Measurements from ENCODE around the gene TRIP4. TPM values are rescaled to one million over a fixed set of nuclear protein-coding genes. Genes with fewer than 3 reads are reported as not detected.
A peak's percentile ranks its signal among the peaks of the same experiment; 100 is the strongest.

Gene TRIP4
- total and polyA plus RNA-seq, 2 donors from 2014 or later: 29.8 to 33.1 TPM

DNA sequence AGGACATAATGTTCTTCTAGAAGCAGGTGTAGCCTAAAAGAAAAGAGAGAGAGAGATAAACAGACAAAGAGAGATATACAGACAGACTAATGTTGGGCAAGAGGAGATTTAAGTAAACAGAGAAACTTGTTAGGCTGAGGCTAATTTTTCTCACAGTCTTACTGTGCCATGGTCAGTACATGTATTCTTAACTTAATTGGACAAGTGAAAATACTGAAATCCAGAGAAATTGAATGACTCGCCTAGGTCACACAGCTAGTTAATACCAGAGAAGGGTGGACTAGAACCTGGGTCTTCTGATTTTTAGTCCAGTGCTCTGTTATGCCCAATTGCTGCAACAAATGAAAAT lies 66.0 kb downstream of the TRIP4 start:
- Histone ChIP-seq H3K9me3 (ENCODE audit: control insufficient read depth in 2 of 3, insufficient read depth in 1 of 3, low read length in 3 of 3) (no peaks in the 10 kb centered on the region), H3K27me3 (ENCODE audit: control insufficient read depth, insufficient read depth, low read length) (no peaks in the 10 kb centered on the region), H3K4me3 (ENCODE audit: low read length in 3 of 3) (no peak overlapping the region), H3K27ac (ENCODE audit: low read depth in 2 of 2, low read length in 2 of 2) (no peak overlapping the region), H3K4me1 (ENCODE audit: control insufficient read depth in 2 of 3, insufficient read depth in 2 of 3, low read depth in 1 of 3, low read length in 3 of 3) (peaks cover 0 to 8% (median 8%) of the 10 kb centered on the region in 3 donors), H3K36me3 (ENCODE audit: control insufficient read depth in 2 of 3, insufficient read depth in 3 of 3, low read length in 3 of 3) (peaks cover 0 to 11% (median 0%) of the 10 kb centered on the region in 3 donors), H3K9ac (ENCODE audit: low read length in 3 of 3) (no peak overlapping the region)
- FAIRE-seq: no peak
- DNase-seq: no peak
- intact Hi-C loops (cut with DNase I): no loop called here
- no peak for TF ChIP-seq CTCF (IDR thresholded peaks at IDR 0.05; ENCODE audit: borderline replicate concordance, extremely low read depth, insufficient read depth)

DNA sequence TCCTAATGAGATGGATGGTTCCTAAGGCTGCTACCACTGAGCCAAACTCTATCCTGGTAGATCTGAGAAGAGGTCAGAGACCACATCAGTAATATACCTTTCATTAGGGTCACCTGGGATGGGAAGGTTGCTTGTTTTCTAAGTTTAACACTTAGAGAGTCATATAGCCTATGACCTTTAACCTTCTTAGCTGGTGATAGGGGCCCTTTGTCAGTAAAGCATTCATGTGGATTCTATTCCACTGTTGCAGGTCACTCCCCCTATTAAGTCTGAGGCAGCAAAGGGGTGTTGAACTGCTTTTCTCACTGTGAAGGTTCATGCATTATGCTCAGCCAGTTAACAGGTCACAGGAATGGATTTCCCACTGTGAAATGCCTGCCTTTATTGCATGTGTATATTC lies 66.6 kb downstream of the TRIP4 start:
- FAIRE-seq (no peak), DNase-seq (no peak)
- peaks cover 0 to 11% (median 0%) of the 10 kb centered on the region in 3 donors for H3K36me3 ChIP-seq (ENCODE audit: control insufficient read depth in 2 of 3, insufficient read depth in 3 of 3, low read length in 3 of 3)
- intact Hi-C loops (cut with DNase I): no loop called here
- peaks cover 0 to 8% (median 8%) of the 10 kb centered on the region in 3 donors for H3K4me1 ChIP-seq (ENCODE audit: control insufficient read depth in 2 of 3, insufficient read depth in 2 of 3, low read depth in 1 of 3, low read length in 3 of 3)
- H3K9ac ChIP-seq (ENCODE audit: low read length in 3 of 3): no peak overlapping the region
- no peak overlapping the region for H3K4me3 ChIP-seq (ENCODE audit: low read length in 3 of 3)
- H3K27me3 ChIP-seq (ENCODE audit: control insufficient read depth, insufficient read depth, low read length): no peaks in the 10 kb centered on the region
- no peaks in the 10 kb centered on the region for H3K9me3 ChIP-seq (ENCODE audit: control insufficient read depth in 2 of 3, insufficient read depth in 1 of 3, low read length in 3 of 3)
- TF ChIP-seq CTCF (IDR thresholded peaks at IDR 0.05; ENCODE audit: borderline replicate concordance, extremely low read depth, insufficient read depth): no peak
- no peak overlapping the region for H3K27ac ChIP-seq (ENCODE audit: low read depth in 2 of 2, low read length in 2 of 2)

DNA sequence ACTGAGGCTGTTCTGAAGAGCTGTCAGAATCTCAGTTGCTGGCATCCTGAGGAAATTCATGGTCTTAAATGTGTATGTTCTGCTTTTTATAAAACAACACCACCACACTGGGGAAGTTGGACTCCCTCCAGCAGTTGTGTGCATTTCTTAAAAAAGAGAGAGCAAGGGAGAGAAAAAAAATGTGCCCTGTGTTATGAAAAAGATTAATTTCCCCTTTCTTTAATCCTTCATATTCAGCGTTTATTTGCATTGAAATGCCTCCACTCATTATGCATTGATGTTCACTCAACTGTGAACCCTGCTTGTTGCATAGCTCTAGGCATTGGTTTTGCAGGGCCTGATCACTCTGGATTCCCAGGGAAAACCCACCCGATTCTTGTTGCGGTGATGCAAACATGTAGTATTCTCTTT lies 68.3 kb downstream of the TRIP4 start:
- Histone ChIP-seq H3K27ac (ENCODE audit: low read depth in 2 of 2, low read length in 2 of 2) (no peak overlapping the region), H3K4me1 (ENCODE audit: control insufficient read depth in 2 of 3, insufficient read depth in 2 of 3, low read depth in 1 of 3, low read length in 3 of 3) (peaks cover 0 to 10% (median 8%) of the 10 kb centered on the region in 3 donors), H3K9me3 (ENCODE audit: control insufficient read depth in 2 of 3, insufficient read depth in 1 of 3, low read length in 3 of 3) (no peaks in the 10 kb centered on the region), H3K27me3 (ENCODE audit: control insufficient read depth, insufficient read depth, low read length) (no peaks in the 10 kb centered on the region), H3K9ac (ENCODE audit: low read length in 3 of 3) (no peak overlapping the region), H3K36me3 (ENCODE audit: control insufficient read depth in 2 of 3, insufficient read depth in 3 of 3, low read length in 3 of 3) (peaks cover 0 to 10% (median 0%) of the 10 kb centered on the region in 3 donors), H3K4me3 (ENCODE audit: low read length in 3 of 3) (no peak overlapping the region)
- TF ChIP-seq CTCF (IDR thresholded peaks at IDR 0.05; ENCODE audit: borderline replicate concordance, extremely low read depth, insufficient read depth): no peak
- DNase-seq (peak in 3 of 5 donors; percentile 23 to 64 (median 59)), FAIRE-seq (no peak)
- intact Hi-C loops (cut with DNase I): no loop called here

GRCh38 chr15:64456634-64457108 lies 69.0 kb downstream of the TRIP4 start:
- FAIRE-seq: no peak
- Histone ChIP-seq H3K27me3 (ENCODE audit: control insufficient read depth, insufficient read depth, low read length) (no peaks in the 10 kb centered on the region), H3K36me3 (ENCODE audit: control insufficient read depth in 2 of 3, insufficient read depth in 3 of 3, low read length in 3 of 3) (peaks cover 0 to 10% (median 0%) of the 10 kb centered on the region in 3 donors), H3K9ac (ENCODE audit: low read length in 3 of 3) (no peak overlapping the region), H3K4me1 (ENCODE audit: control insufficient read depth in 2 of 3, insufficient read depth in 2 of 3, low read depth in 1 of 3, low read length in 3 of 3) (peaks cover 2 to 10% (median 10%) of the 10 kb centered on the region in 3 donors), H3K27ac (ENCODE audit: low read depth in 2 of 2, low read length in 2 of 2) (no peak overlapping the region), H3K4me3 (ENCODE audit: low read length in 3 of 3) (no peak overlapping the region), H3K9me3 (ENCODE audit: control insufficient read depth in 2 of 3, insufficient read depth in 1 of 3, low read length in 3 of 3) (no peaks in the 10 kb centered on the region)
- intact Hi-C loops (cut with DNase I): no loop called here
- peak in 1 of 5 donors; percentile 52 for DNase-seq
- TF ChIP-seq CTCF (IDR thresholded peaks at IDR 0.05; ENCODE audit: borderline replicate concordance, extremely low read depth, insufficient read depth): no peak
